Stimulated activated CD4-positive, alpha-beta T cell treated with anti-CD3 and anti-CD28 coated beads, Interleukin-1b, Interleukin-23, amount 100 ng/mL, for 1 hour (primary cell): ENCODE results near the gene SYNJ2.

Experiments used
- DNase-seq, 2 donors: peaks; one replicate each; pipeline ENCODE4 v3.0.0-alpha.2; 2020; ENCODE audit warnings: low read depth in 2 of 2

Gene SYNJ2

DNA sequence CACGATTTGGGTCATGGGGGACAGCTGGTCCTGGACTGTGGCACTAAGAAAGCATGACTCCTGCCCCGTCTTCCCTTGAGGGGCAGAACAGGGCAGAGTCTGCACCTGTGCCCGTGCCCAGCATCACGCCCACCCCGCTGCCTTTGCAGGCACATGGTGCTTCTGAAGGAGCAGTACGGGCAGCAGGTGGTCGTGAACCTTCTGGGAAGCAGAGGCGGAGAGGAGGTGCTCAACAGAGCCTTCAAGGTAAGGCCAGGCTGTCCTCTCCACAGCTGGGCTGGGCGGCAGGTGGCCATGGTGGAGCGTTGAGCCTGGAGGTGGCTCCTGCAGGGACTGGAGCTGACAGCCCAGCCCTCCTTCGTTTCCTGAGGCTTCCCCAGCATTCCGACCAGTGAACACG is 77.4 kb downstream of the SYNJ2 start:
- no peak for DNase-seq

DNA sequence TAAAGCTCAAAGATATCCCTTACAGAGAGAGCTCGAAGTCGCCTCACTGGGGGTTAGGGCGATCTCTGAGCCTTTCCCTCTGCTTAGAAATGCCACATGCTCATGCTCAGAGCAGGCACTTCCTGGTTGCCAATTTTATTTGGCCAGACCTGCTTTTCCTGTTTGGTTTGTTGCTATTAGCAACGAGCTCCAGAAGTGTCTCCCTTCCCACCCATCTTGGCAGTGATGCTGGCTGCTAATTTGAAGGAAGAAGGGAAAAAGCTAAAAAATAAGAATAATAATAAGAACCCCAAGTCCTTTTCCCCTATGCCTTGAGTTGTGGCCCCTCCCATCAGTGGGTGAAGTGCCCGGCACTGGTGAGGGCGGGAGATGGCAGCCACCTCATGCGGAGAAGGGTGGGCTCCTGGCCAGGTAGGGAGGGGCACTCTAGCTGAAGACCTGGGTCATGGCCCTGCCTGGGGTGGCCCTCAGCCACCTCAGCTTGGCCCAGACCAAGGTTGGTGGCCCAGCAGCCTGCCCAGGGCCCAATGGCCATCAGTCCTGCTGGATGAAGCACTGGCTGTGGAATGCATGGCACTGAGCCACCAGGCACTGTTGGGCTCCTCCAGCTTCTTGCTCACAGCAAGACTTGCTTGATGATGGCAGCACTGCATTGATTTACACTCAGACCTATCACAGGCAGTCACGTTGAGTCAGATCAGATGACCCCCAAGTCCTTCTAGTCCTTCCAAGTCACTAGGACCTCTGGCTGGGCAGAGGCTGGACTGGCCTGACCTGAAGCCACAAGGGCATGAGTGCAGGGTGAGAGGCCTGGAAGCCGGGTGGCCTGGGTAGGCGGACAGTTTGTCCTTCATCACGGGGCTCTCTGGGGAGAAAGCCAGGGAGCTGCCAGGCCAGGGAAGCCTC is 79.0 kb downstream of the SYNJ2 start:
- no peak for DNase-seq

DNA sequence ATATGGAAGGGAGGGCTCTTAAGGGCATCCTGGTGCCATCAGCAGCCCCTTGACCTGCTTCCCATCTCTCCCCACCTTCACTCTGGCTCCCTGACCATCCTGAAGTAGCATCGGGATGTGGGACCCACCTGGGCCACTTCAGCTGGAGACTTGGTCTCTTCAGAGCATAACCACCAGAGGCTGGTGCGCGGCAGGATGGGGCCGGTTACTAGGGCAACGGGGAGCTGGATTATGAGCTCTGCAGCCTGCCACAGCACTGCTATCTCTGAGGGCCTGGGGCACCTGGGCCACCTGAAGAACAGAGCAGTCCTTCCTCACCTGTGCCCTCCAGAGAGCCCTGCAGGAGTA is 79.7 kb downstream of the SYNJ2 start:
- DNase-seq: no peak

DNA sequence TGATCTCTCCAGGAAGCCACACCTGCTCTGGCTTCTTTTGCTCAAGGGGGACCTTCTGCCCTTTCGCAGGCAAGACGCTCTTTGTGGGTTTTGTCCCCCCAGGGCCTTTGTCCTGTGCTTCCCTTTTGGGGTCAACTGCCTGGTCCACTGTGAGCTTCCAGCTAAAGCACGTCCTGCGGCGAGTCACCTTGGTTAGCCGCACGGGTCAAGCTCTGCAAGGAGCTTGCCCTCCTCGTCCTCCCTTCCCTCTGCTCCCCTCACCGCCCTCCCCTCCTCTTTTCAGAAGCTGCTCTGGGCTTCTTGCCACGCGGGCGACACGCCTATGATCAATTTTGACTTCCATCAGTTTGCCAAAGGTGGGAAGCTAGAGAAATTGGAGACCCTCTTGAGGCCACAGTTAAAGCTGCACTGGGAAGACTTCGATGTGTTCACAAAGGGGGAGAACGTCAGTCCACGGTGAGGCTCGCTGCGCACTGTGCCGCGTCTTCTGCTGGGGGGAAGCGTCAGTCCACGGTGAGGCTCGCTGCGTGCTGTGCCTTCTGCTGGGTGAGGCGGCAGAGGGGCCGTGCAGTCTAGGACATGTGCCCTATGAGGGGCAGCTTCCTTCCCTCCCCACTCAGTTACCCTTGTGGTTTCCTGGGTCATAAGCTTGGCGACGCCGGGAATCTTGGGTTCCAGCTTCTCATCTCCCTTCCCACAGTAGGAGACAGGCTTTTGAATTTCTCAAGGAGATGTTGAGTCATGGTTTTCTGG is 80.2 kb downstream of the SYNJ2 start:
- DNase-seq: no peak

DNA sequence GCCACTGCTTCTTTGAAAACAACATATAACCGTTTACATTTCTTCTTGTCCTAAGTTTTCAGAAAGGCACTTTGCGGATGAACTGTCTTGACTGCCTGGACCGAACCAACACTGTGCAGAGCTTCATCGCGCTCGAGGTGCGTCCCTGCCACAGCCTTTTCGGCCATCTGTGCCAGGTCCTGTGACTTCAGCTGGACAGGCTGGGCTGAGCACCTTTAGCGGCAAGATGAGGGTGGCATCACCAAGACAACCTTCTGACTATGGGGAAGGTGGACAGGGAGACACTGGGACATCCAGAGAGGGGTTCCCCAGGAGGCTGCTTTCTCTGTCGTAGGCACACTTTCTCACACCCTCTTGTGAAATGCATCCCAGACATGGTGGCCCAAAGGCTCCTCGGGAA is 82.1 kb downstream of the SYNJ2 start:
- DNase-seq: no peak

DNA sequence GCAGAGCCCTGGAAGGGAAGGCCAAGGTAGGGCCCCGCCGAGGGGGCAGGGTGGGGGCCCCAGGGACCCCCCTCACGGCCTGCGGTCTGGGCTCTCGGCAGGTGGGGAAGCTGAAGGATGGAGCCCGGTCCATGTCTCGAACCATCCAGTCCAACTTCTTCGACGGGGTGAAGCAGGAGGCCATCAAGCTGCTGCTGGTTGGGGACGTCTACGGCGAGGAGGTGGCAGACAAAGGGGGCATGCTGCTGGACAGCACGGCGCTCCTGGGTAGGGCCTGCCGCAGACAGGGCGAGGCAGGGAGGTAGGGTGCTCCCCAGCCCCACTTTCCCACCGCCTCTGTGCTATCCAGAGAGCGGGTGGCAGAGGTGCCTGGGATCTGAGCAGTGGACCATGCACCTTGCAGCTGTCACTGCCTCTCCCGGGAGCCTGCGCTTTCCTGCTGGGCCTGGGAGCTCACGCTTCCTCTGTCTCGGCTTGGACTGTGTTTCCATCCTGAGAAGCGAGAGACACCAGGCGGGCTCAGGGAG is 83.1 kb downstream of the SYNJ2 start:
- no peak for DNase-seq

DNA sequence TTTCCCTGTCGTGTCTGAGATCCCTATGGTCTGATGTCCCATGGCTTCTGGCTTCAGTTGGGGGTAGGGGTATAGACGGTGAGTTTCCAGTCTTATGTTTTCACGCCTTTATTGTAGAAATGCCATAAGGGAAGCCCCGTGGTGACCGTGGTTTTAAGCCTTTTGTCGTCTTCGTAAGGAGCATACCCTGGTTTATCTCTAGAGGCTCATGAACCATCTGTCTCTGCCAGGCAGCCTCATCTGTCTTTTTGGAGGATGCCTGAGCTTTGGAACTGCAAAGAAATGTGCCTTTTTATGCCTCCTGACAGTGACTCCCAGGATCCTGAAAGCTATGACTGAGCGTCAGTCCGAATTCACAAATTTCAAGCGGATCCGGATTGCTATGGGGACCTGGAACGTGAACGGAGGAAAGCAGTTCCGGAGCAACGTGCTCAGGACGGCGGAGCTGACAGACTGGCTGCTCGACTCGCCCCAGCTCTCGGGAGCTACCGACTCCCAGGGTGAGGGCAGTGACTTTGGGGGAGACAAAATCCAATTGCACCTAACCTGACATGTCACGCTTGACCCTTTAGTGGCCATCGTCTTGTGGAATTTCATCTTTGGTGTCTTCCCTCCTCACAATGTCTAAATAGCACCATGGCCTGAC is 84.6 kb downstream of the SYNJ2 start:
- DNase-seq: no peak

- DNase-seq: no peak
These were observed 85.9 kb downstream of the SYNJ2 start for GRCh38 chr6:158067436-158068015.

DNA sequence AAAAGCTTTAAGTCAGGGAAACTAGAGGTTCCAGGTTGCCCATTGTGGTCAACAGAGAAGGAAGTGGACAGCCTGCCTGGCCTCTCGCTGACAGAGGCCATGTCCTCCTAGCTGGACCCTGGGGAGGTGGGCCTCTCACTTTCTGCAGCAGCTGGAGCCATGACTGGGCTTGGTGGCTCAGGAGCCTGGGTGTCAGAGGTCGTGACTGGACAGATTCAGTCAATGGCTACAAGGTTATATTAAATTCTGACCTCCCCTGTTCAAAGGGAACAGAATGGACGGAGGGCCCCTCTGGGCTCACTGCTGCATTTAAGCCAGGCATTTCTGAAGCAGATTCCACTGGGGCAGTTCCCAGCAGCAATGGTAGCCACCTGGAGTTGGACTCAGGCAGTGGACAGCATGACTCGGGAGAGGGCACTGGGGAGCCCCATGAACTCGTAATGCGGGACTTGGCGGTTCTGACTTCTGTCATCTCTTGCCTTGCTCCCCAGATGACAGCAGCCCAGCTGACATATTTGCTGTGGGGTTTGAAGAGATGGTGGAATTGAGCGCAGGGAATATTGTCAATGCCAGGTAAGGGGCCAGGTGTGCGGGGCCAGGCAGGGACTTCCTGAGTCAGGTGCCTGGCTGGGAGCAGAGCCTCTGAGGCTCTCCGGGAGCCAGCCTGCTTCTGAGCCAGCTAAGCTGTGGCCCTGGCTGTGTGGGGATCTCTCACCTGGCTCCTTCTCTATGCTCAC is 86.7 kb downstream of the SYNJ2 start:
- DNase-seq: no peak

DNA sequence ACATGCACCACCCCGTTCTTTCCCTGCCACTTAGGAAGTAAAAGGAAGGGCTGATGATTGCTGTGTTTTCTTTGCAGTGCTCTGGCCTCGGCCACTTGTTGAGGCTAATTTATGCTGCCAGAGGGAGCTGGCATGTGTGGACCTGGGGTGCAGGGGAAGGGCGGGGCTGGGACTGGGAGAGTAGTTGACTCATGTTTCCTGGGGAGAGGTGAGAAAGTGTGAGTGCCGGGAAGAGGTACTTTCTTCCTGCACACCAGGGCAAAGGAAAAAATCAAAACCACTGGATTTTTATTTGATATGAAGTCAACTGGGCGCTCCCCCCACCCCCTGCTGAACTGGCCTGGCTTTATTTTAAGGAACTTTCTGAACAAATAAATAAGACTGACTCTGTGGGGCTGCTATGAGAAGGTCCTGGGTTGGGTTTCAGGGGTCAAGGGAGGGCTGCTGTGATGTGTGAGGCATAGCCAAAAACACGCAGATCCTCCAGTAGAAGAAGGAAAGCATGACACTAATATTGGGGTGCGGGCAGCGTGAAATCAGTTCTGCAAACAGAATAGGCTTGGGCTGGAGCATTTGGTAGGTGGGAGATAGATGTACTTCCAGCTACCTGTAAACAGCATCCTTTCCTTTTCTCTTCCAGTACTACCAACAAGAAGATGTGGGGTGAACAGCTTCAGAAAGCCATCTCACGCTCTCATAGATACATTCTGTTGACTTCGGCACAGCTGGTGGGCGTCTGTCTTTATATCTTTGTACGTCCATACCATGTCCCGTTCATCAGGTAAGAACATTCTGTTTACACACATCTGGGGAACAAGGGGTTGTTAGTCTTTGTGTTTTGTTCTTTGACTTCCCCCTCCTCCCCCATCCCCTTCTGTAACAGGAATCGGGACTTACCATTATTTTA is 87.5 kb downstream of the SYNJ2 start:
- no peak for DNase-seq

GRCh38 chr6:158069800-158070195 is 88.1 kb downstream of the SYNJ2 start:
- no peak for DNase-seq

DNA sequence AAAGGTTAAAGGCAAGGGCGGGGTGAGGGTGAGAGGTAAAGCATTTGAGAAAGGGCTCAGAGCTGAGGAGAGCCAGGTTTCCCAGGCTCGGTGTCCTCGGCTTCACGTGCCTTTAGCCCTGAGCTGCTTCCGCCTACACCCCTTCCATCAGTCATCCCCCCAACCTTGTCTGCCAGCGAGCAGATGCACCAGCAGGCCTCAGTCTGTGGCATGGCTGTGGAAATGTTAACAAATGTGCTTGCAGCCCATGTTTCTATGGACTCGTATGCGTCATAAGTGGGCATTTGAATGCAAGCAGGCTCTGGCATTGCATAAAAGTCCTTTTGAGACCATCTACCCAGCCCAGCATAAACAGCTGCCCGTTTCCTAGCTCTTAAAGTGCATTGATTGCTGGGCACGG is 88.8 kb downstream of the SYNJ2 start:
- no peak for DNase-seq

- no peak for DNase-seq
These were observed 89.7 kb downstream of the SYNJ2 start for GRCh38 chr6:158071121-158072082.

DNA sequence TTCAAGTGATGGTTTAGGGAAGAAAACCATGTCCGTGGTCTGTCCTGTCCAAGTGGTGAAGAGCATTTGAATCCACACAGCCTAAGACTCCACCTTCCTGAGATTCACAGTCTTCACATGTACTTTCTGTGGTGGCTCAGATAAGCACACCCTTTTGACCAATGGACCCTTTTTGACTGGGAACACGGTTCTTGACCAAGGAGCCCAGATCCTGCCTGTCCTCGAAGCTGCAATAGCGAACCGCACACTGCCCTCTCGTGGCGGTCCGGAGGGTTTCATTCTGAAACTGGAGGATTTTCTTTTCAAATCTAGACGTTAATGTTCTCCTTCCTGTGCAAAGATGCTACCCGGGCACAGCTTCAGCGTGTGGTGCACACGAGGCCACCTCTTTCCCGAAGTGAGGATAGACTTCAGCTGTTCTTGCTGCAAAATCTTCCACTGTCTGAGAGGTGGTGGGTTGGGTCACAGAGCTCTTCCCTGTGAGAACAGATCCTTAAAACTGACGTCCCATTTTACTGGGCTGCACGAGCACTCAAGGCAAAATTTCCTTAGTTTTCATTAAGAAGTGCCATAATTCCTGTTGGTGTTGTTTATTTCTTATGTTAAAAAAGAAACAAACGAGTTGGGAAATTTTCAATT is 90.5 kb downstream of the SYNJ2 start:
- peak; percentile 23 to 55 for DNase-seq

DNA sequence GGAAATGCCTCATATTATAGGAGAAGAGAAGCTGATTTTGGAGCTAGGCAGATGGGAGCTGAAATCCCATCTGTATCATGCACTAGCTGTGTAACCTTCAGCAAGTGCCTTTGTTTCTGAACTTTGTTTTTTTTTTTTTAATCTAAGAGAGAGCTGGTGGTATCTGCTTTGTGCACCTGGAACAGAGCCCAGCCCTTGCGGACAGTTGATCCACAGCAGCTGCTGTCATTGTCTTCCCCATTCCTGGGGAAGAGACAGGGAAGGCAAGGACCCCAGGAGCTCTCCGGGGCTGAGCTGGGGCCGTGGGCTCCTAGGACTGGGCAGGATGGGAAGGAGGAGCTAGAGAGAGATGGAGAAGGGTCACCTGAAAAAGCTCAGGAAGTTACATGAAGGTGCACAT is 92.1 kb downstream of the SYNJ2 start:
- DNase-seq: no peak

GRCh38 chr6:158076548-158076947 is 94.9 kb downstream of the SYNJ2 start:
- DNase-seq: no peak

GRCh38 chr6:158077676-158078075 is 96.0 kb downstream of the SYNJ2 start:
- DNase-seq: no peak

DNA sequence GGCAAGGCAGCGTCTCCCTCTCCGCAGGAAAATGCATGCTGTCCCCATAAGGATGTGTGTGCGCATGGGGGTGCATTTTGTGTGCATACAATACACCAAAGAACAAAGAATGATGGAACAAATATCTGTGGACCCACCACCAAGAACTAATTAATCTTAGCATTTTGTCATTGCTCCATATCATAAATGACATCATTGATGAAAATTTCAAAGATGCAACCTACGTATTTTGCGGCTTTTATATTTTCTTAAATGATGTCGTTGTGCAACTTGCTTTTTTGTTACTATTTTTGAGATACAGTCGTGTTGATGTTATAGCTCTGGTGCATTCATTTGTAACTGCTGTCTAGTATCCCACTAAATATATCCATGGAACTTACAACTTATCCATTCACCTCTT is 96.7 kb downstream of the SYNJ2 start:
- DNase-seq: no peak
